Measurements from ENCODE around the gene RTL10.
"Not testable (repeated sequence)": the region's sequence is repeated elsewhere in the genome, so short reads cannot be mapped to it uniquely, and the experiment has no call there.

Gene RTL10

GRCh38 chr22:19846620-19847344 lies 7.9 kb downstream of the RTL10 start:
- in situ Hi-C loops (cut with MboI; ENCODE audit: low sequenced_read_pairs), result no loop called here

- in situ Hi-C loops (cut with MboI; ENCODE audit: low sequenced_read_pairs), result no loop called here
These were observed 9.5 kb downstream of the RTL10 start for GRCh38 chr22:19845054-19845722.

DNA sequence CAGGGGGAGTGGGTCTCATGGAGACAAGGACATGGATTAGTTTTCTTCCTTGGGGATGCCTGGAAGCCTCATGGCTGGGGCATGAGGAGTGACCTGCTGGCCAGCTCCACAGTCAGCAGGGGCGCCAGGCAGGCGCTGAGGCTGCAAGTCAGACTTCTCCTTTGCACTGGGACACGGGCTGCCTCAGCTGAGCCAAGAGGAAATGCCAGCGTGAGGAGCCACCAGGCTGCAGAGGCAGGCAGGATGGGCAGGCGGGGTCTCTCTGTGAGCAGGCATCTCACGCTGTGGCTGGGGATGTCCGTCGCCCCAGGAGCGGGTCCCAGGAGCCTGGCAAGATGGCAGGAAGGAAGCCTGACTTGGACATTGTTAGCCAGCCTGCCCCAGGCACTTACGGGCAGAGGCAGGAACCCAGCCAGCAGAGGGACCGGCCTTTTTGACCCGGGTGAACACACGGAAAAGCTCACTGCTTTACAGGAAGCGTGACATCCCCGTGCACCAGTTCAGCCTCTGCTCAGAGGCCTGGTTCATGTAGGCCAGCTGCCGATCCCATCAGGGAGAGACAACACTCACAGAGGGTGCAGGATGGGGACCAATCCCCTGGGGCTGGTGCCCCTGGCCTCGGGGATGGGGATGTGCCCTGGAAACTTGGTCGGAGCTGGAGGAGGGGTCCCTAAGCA lies 10.2 kb downstream of the RTL10 start:
- in situ Hi-C loops (cut with MboI; ENCODE audit: low sequenced_read_pairs), result no loop called here

DNA sequence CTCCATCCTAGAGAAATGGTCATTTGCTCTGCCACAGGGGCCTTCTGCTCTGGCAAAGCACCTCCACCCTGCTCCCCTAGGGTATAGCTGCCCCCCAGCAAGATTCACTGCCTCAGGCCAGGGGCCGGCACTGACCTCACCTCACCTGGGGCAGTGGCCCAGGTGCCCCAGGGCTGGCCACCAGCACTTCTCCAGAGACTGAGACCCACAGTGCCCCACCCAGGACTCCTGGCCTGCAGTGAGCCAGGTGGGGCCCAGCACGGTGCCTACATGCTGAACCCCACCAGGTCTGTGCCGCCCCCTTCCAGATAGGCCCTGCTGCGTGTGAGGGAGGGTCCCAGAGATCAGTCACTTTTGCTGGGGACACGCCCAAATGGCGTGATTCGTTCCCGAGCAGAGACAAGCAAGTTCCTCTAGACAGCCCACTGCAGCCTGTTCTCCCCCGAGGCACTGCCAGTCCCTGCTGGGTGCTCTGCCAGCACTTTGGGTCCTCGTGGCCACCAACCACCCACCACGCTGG lies 10.8 kb downstream of the RTL10 start:
- in situ Hi-C loops (cut with MboI; ENCODE audit: low sequenced_read_pairs), result no loop called here

- in situ Hi-C loops (cut with MboI; ENCODE audit: low sequenced_read_pairs), result no loop called here
These were observed 11.4 kb downstream of the RTL10 start for GRCh38 chr22:19843107-19843856.

- in situ Hi-C loops (cut with MboI; ENCODE audit: low sequenced_read_pairs), result no loop called here
These were observed 12.1 kb downstream of the RTL10 start for GRCh38 chr22:19842393-19843106.

DNA sequence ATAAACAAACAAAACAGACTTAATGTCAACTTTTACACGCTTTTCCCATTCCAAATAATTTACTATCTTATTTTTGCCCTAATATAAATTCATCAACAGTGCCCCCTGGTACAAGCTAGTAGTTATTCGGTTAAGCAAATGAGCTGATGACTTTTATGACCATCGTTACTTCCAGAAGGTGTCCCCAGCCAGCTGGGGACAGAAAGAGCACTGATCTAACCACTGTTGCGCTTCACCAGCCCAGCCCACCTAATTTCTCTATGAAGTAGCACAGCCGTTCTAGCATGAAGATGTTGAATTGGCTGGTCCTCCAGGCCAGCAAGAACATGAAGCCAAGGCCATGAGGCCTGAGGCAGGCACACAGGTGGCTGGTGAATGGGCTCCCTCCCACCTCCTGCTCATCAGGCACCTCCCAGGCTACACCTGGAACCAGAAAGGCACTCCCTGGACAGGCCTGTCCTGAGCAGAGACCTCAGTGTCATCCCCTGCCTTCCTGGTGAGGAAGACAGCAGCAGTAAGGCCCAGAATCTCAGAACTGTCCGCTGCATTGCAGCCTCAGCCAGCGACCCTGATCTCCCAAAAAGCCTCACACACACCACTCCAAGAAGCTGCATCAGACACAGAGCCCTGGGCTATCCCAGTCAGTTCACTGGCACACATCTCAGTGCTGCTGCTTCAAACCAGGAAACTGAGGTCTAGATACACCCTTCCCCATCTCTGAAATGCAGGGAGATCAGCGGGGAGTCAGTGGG lies 12.9 kb downstream of the RTL10 start:
- in situ Hi-C loops (cut with MboI; ENCODE audit: low sequenced_read_pairs), result no loop called here

DNA sequence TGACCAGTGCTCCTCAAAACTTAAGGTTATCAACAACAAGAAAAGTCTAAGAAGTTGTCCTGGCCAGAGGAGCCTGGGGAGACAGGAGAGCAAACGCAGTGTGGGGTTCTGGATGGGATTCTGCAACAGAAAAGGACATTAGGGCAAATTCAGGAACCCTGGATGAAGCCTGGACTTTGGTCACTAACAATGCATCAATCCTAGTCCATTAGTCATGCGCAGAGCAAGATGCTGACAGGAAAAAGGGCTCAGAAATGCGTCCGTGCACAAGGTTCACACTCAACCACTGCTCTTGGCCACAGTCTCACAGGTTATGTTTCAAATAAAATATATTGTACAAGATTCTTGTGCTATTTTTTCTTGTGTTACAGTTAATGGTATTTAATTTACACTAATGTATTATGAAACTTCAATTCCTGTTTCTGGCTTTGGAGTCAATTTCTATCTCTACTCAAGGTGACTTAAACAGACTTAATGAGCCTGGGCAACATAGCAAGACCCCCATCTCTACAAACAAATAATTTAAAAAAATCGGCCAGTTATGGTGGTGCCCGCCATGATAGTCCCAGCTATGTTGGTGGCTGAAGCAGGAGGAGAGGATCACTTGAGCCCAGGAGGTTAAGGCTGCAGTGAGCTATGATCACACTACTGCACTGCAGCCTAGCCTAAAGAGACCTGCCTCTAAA lies 13.6 kb downstream of the RTL10 start:
- in situ Hi-C loops (cut with MboI; ENCODE audit: low sequenced_read_pairs), result no loop called here

DNA sequence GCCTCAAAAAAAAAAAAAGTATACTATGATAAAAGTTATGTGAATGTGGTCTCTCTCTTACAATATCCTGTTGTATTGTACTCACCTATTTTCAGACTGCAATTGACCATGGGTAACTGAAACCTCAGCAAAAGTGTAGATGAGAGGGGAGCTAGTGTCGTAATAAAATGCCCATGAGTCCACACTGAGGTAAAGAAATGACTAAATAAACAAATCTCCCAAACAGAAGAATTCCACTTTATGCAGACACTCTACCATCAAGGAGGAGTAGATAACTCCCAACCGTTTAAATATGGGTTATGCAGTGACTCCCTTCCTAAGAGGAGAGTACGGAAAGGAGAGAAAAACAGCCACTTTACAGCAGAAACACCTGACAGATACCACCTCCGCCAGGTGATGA lies 14.6 kb downstream of the RTL10 start:
- in situ Hi-C loops (cut with MboI; ENCODE audit: low sequenced_read_pairs), result no loop called here

DNA sequence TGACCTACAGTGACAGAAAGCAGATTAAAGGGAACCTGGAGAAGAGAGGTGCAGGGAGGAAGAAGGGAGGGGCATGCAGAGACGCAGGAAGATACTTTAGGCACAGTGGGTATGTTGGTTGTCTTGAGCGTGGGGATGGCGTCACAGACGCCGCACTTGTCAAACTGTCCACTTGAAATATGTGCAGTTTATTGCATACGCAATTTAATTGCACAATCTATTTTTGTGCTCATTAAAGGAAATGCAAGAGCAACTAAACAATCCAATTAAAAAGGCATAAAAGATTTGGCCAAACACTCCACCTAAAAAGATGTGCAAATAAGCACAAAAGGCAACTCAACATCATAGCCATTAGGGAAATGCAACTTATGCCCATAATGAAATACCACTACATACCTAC lies 16.8 kb downstream of the RTL10 start:
- in situ Hi-C loops (cut with MboI; ENCODE audit: low sequenced_read_pairs), result no loop called here

- in situ Hi-C loops (cut with MboI; ENCODE audit: low sequenced_read_pairs), result no loop called here
These were observed 18.2 kb downstream of the RTL10 start for GRCh38 chr22:19836512-19836911.

- in situ Hi-C loops (cut with MboI; ENCODE audit: low sequenced_read_pairs), result no loop called here
These were observed 20.1 kb downstream of the RTL10 start for GRCh38 chr22:19834599-19834998.

DNA sequence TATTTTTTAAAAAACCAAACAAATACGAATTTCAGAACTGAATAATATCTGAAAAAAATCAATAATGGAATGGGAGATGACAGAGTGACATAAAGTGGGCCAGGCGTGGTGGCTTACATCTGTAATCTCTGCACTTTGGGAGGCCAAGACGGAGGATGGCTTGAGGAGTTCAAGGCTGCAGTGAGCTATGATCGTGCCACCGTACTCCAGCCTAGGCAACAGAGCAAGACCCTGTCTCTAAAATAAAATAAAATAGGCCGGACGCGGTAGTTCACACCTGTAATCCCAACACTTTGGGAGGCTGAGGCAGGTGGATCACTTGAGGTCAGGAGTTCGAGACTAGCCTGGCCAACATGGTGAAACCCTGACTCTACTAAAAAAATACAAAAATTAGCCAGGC lies 21.3 kb downstream of the RTL10 start:
- in situ Hi-C loops (cut with MboI; ENCODE audit: low sequenced_read_pairs), result not testable (repeated sequence)

GRCh38 chr22:19832476-19833108 lies 22.1 kb downstream of the RTL10 start:
- in situ Hi-C loops (cut with MboI; ENCODE audit: low sequenced_read_pairs), result no loop called here

DNA sequence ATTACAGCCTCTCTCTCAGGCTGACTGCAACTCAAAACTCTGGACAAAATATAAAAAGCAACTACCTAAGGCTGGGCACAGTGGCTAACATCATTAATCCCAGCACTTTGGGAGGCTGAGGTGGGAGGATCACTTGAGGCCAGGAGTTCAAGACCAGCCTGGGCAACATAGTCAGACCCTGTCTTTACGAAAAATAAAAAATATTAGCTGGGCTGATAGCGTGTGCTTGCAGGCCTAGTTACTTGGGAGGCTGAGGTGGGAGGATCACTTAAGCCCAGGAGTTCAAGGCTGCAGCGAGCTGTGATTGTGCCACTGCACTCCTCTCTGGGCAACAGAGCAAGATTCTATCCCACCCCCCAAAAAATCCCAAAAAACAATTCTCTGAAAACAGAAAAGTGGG lies 22.7 kb downstream of the RTL10 start:
- in situ Hi-C loops (cut with MboI; ENCODE audit: low sequenced_read_pairs), result not testable (repeated sequence)

DNA sequence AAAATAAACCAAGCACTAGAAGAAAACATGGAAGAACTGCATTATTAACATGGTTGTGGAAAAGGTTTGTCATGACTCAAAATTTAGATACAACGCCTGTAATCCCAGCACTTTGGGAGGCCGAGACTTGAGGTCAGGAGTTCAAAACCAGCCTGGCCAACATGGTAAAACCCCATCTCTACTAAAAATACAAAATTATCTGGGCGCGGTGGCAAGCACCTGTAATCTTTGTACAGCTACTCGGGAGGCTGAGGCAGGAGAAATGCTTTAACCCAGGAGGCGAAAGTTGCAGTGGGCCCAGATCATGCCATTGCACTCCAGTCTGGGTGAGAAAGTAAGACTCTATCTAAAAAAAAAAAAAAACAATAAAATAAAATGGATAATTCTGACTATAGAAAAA lies 23.7 kb downstream of the RTL10 start:
- in situ Hi-C loops (cut with MboI; ENCODE audit: low sequenced_read_pairs), result no loop called here

DNA sequence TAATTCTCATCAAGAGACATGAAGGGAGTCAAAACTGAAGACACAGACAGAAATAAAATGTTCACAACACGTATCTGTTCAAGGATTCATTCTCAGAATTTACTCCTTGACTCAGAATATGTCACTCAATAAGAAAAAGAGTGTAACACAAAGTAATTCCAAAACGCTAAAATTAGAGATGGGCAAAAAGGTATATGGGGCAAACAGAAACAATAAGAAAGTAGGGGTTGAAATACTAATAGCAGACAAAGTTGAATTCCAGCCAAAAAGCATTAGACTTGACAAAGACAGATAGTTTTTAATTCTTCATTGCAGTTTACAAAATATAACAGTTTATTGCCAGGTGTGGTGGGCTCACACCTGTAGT lies 26.7 kb downstream of the RTL10 start:
- in situ Hi-C loops (cut with MboI; ENCODE audit: low sequenced_read_pairs), result no loop called here

- in situ Hi-C loops (cut with MboI; ENCODE audit: low sequenced_read_pairs), result no loop called here
These were observed 27.2 kb downstream of the RTL10 start for GRCh38 chr22:19827341-19828034.
